Measurements from ENCODE around the gene MYBBP1A. TPM values are rescaled to one million over a fixed set of nuclear protein-coding genes. Genes with fewer than 3 reads are reported as not detected.
"Not testable (repeated sequence)": the region's sequence is repeated elsewhere in the genome, so short reads cannot be mapped to it uniquely, and the experiment has no call there.

The MYBBP1A gene, protein sequence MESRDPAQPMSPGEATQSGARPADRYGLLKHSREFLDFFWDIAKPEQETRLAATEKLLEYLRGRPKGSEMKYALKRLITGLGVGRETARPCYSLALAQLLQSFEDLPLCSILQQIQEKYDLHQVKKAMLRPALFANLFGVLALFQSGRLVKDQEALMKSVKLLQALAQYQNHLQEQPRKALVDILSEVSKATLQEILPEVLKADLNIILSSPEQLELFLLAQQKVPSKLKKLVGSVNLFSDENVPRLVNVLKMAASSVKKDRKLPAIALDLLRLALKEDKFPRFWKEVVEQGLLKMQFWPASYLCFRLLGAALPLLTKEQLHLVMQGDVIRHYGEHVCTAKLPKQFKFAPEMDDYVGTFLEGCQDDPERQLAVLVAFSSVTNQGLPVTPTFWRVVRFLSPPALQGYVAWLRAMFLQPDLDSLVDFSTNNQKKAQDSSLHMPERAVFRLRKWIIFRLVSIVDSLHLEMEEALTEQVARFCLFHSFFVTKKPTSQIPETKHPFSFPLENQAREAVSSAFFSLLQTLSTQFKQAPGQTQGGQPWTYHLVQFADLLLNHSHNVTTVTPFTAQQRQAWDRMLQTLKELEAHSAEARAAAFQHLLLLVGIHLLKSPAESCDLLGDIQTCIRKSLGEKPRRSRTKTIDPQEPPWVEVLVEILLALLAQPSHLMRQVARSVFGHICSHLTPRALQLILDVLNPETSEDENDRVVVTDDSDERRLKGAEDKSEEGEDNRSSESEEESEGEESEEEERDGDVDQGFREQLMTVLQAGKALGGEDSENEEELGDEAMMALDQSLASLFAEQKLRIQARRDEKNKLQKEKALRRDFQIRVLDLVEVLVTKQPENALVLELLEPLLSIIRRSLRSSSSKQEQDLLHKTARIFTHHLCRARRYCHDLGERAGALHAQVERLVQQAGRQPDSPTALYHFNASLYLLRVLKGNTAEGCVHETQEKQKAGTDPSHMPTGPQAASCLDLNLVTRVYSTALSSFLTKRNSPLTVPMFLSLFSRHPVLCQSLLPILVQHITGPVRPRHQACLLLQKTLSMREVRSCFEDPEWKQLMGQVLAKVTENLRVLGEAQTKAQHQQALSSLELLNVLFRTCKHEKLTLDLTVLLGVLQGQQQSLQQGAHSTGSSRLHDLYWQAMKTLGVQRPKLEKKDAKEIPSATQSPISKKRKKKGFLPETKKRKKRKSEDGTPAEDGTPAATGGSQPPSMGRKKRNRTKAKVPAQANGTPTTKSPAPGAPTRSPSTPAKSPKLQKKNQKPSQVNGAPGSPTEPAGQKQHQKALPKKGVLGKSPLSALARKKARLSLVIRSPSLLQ (N-terminal part only)
- total RNA-seq, result 69.5 to 74.6 TPM (median 73.5 TPM) in 3 replicates

DNA sequence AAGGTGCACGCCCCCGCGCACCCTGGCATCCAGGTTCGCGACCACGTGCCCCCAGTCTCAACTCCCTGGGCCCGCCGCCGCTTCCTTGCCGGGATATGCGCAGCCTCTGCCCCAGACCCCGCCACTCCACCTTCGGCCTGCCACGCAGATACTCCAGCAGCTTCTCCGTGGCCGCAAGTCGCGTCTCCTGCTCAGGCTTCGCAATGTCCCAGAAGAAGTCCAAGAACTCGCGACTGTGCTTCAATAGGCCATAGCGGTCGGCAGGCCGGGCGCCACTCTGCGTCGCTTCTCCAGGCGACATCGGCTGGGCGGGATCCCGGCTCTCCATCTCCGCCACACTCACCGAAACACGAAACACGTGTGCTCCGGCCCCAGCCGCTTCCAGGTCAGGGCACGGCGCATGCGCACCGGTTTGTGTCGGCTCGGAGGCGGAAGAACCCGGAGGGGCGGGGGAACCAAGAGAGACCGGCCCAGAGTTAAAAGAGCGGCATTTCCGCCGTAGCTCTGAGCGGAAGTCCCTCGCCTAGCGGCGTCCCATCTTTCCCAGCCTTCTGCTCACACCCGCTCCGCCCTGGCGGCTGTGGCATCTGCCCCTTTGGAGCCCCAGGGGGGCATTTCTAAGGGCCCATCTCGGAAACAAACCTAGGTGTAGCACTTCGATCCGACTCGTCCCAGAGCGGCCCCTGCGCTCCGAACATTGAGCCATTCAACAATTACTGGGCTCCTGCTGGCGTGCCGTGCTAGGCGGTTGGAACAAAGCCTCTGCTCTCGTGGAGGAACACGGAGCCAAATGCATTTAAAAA, at the start of gene MYBBP1A:
Gene MYBBP1A (minus strand): TSS at position 388 of the 803 bp plus-strand sequence. CDS start 60 bp downstream, at position 328.
- Mint-ChIP-seq H3K27ac (peak within 1 kb of the TSS; percentile 97), H3K36me3 (peaks cover 11% of the 10 kb centered on the region), H3K4me3 (peak within 1 kb of the TSS; percentile 90), H3K27me3 (ENCODE audit: low read depth) (no peaks in the 10 kb centered on the region), H3K9me3 (no peaks in the 10 kb centered on the region), H3K4me1 (peaks cover 31% of the 10 kb centered on the region)
- TF ChIP-seq, protein P1, sequence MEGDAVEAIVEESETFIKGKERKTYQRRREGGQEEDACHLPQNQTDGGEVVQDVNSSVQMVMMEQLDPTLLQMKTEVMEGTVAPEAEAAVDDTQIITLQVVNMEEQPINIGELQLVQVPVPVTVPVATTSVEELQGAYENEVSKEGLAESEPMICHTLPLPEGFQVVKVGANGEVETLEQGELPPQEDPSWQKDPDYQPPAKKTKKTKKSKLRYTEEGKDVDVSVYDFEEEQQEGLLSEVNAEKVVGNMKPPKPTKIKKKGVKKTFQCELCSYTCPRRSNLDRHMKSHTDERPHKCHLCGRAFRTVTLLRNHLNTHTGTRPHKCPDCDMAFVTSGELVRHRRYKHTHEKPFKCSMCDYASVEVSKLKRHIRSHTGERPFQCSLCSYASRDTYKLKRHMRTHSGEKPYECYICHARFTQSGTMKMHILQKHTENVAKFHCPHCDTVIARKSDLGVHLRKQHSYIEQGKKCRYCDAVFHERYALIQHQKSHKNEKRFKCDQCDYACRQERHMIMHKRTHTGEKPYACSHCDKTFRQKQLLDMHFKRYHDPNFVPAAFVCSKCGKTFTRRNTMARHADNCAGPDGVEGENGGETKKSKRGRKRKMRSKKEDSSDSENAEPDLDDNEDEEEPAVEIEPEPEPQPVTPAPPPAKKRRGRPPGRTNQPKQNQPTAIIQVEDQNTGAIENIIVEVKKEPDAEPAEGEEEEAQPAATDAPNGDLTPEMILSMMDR (IDR thresholded peaks at IDR 0.05; ENCODE audit: unreplicated experiment), result peak; percentile 19
- peak; percentile 94 to 96 for DNase-seq (ENCODE audit: low spot score in 2 of 2, unreplicated experiment in 2 of 2)

DNA sequence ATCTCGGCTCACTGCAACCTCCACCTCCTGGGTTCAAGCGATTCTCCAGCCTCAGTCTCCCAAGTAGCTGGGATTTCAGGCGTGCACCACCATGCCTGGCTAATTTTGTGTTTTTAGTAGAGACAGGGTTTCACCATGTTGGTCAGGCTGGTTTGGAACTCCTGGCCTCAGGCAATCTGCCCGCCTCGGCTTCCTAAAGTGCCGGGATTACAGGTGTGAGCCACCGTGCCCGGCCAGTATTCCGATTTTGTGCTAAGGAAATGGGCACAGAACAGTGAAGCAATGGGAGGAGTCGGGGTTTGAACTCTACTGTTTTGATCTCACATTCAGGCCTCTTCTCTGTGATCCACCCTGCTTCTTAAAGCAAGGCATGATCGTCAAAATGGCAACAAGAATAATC, 49.6 kb upstream of the MYBBP1A start:
- H3K36me3 Mint-ChIP-seq, result peaks cover 29% of the 10 kb centered on the region
- DNase-seq (ENCODE audit: low spot score in 2 of 2, unreplicated experiment in 2 of 2); H3K9me3 Mint-ChIP-seq; H3K27me3 Mint-ChIP-seq (ENCODE audit: low read depth); H3K4me3 Mint-ChIP-seq: not testable (repeated sequence)
- peak overlapping the region; percentile 97 for H3K27ac Mint-ChIP-seq
- H3K4me1 Mint-ChIP-seq, result peaks cover 73% of the 10 kb centered on the region

DNA sequence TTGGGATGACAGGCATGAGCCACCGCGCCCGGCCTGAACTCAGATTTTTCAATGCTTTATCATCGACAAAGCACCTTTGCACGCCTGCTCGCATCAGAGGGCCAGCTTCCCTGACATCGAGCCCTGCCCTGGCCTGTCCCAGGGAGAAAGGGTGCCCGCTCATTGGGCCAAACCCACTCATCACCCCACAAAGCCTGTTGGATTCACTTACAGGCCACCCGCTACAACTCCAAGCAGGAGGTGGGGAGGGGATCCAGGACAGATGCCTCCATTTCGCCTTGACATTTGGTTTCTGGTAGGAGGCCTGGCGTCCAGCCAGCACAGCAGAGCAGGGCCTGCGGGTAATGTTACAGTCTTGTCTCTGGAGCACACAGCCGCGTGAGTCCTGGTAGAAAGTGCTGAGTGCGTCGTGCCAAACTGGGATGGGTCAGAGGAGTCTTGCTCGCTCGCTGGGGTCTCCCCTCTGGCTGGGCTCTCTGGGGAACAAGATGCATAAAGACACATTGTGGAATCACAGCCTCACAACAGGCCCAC, 49.0 kb upstream of the MYBBP1A start:
- Mint-ChIP-seq H3K4me1 (peaks cover 73% of the 10 kb centered on the region), H3K4me3 (peak overlapping the region; percentile 33), H3K36me3 (peaks cover 28% of the 10 kb centered on the region), H3K27me3 (ENCODE audit: low read depth) (no peaks in the 10 kb centered on the region), H3K27ac (peak overlapping the region; percentile 97), H3K9me3 (no peaks in the 10 kb centered on the region)
- TF ChIP-seq, protein P1 (IDR thresholded peaks at IDR 0.05; ENCODE audit: unreplicated experiment), result no peak
- peak; percentile 79 for DNase-seq (ENCODE audit: low spot score in 2 of 2, unreplicated experiment in 2 of 2)

DNA sequence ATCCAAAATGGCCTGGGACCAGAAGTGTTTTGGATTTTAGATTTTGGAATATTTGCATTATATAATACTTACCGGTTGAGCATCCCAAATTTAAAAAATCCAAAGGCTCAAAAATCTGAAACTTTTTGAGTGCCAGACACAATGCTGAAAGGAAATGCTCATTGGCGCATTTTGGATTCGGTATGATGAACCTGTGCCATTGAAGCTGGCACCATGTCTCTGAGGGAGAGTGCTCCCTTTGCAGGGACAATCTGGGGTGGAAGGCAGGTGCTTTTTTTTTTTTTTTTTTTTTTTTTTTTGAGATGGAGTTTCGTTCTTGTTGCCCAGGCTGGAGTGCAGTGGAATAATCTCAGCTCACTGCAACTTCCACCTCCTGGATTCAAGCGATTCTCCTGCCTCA, 46.9 kb upstream of the MYBBP1A start:
- DNase-seq (ENCODE audit: low spot score in 2 of 2, unreplicated experiment in 2 of 2), result no peak
- TF ChIP-seq, protein P1 (IDR thresholded peaks at IDR 0.05; ENCODE audit: unreplicated experiment), result no peak
- H3K4me3 Mint-ChIP-seq, result no peak overlapping the region
- H3K36me3 Mint-ChIP-seq, result peaks cover 26% of the 10 kb centered on the region
- peak overlapping the region; percentile 69 for H3K27ac Mint-ChIP-seq
- peaks cover 69% of the 10 kb centered on the region for H3K4me1 Mint-ChIP-seq
- H3K27me3 Mint-ChIP-seq (ENCODE audit: low read depth), result no peaks in the 10 kb centered on the region
- no peaks in the 10 kb centered on the region for H3K9me3 Mint-ChIP-seq

DNA sequence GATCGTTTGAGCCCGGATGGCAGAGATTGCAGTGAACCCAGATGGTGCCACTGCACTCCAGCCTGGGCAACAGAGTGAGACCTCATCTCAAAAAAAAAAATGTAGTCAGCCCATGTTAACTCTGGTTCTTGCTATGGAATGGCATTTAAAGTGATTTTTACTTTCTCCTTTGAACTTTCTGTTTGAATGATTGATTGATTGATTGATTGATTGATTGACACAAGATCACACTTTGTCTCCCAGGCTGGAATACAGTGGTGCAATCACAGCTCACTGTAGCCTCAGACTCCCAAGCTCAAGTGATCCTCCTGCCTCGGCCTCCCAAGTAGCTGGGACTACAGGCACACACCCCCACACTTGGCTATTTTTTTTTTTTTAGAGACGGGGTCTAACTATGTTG, 46.1 kb upstream of the MYBBP1A start:
- no peak overlapping the region for H3K4me3 Mint-ChIP-seq
- peaks cover 27% of the 10 kb centered on the region for H3K36me3 Mint-ChIP-seq
- H3K27ac Mint-ChIP-seq, result peak overlapping the region; percentile 97
- H3K9me3 Mint-ChIP-seq, result no peaks in the 10 kb centered on the region
- TF ChIP-seq, protein P1 (IDR thresholded peaks at IDR 0.05; ENCODE audit: unreplicated experiment), result no peak
- peaks cover 65% of the 10 kb centered on the region for H3K4me1 Mint-ChIP-seq
- no peaks in the 10 kb centered on the region for H3K27me3 Mint-ChIP-seq (ENCODE audit: low read depth)
- no peak for DNase-seq (ENCODE audit: low spot score in 2 of 2, unreplicated experiment in 2 of 2)

Measured in mesothelial cell of epicardium (in vitro differentiated cells).